Myocyte (in vitro differentiated cells): ENCODE measurements around the gene ANKRD17. TPM values are rescaled to one million over a fixed set of nuclear protein-coding genes. Genes with fewer than 3 reads are reported as not detected.

Experiments used
- DNase-seq: peaks from one replicate; pipeline ENCODE4 v3.0.0-alpha.2; 2012; ENCODE audit warnings: low read depth
- total RNA-seq: library from RNA; depleted of rRNA; stranded (reverse); fragments of >200 nt; gene quantifications from 2 replicates; pipeline ENCODE4 v1.2.3, GENCODE V29; 2014

Gene ANKRD17
- total RNA-seq, 1 donor from 2014 or later = 64.9 TPM

DNA sequence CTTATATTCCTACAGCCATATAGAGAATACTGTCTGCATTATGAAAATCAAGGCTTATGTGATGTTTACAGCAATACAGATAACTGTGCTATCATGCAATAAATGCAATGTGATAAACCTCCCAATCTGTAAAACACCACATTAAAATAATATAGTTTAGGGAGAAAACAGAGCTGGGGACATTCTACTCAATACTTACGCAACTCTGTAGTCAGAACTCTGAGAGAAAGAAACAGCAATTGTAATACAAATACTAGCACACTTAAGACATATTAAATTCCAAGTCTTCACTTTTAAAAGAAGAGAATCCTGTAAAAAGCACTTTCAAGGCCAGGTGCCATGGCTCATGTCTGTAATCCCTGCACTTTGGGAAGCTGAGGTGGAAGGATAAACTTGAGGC, 61.4 kb downstream of the ANKRD17 start:
- no peak for DNase-seq

DNA sequence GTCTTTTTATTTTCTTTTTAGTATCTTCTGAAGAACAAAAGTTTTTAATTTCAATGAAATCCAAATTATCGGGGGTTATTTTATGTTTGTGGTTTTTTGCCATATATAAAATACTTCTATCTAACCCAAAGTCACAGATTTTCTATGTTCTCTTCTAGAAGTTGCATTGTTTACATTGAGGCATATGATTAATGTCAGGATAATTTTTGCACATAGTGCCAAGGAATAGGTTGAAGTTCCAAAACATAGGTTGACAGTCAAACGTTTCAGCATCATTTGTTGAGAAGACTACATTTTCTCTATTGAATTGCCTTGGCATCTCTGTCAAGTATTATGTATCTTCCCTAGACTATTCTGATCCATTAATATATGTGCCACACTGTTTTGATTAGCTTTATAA, 64.5 kb downstream of the ANKRD17 start:
- no peak for DNase-seq

DNA sequence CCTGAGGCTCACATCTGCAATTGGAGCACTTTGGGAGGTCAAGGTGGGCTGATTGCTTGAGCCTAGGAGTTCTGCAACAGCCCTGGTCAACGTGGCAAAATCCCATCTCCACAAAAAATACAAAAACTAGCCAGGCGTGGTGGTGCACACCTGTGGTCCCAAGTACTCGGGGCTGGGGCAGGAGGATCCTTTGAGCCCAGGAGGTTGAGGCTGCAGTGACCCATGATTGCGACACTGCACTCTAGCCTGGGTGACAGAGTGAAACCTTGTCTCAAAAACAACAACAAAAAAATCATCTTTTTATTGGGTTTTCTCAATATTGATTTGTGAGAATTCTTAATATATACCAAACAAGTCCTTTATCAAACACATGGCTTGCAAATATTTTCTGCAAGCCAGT, 64.9 kb downstream of the ANKRD17 start:
- no peak for DNase-seq

DNA sequence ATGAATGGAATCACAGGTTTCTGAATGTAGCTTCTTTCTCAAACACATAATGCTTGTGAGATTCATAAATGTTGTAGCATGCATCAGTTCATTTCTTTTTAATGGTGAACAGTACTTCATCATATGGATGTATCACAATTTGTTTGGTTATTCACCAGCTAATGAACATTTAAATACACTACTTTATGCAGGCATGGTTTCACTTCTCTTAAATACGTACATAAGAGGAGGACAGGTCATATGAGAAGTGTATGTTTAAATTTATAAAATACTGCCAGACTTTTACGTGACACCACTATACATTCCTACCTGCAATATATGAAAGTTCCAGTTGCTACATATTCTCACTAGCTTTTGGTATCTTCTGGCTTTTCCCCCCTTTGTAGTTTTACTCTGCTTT, 65.4 kb downstream of the ANKRD17 start:
- DNase-seq = no peak

DNA sequence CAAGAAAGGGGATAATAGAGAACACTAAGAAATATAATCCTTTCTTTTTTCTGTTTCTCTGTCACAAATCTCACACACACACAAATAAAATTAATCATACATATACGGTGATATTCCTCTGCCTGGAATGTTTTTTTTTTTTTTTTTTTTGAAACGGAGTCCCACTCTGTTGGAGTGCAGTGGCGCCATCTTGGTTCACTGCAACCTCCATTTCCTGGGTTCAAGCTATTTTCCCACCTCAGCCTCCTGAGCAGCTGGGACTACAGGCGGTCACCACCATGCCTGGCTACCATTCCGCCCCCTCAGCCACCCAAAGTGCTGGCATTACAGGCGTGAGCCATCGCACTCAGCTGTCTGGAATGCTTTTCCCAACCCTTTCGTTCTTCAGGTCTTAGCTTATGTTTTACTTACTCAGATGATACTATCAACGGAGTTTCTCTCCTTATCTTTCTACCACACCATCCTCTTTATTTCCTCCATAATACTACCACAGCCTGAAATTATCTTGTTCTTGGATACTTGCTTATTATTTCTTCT, 69.3 kb downstream of the ANKRD17 start:
- DNase-seq = no peak

DNA sequence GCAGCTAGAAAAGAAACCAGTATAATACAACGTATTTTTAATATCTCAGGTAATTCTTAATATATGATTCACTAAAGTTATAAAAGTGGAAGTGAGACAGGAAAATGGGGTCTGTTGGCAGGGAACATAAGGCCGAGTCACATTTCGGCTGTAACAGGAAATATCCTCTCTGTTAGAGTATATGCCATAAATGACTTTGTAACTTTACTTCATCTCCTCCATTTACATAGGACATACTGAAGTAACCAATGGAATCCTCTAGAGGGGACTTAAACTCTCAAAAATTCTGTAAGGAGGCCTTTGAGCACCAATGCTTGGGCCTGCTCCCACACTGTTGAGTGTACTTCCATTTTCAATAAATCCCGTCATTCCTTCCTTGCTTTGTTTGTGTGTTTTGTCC, 71.3 kb downstream of the ANKRD17 start:
- DNase-seq = no peak

DNA sequence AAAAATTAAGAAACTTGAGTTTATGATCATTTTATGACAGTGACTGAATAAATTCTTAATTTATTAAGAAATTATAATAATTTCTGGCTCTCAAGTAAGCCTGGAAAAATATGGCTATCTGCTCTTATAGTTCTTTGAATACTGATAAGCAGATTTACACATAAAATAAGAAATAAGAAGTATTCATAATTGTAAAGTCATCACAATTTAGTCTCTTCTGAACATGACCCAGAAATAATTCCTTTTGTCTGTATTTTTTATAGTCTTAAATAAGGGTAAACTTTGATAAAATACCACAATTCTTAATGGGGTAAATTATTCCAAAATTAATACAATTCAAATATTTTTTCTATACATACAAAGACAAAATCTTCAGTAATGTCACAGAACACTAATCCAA, 72.7 kb downstream of the ANKRD17 start:
- no peak for DNase-seq

- DNase-seq = no peak
Measured at GRCh38 chr4:73181231-73181630, 77.4 kb downstream of the ANKRD17 start.

GRCh38 chr4:73178389-73178788, 80.2 kb downstream of the ANKRD17 start:
- DNase-seq = no peak

- DNase-seq = no peak
Measured at GRCh38 chr4:73172161-73172560, 86.4 kb downstream of the ANKRD17 start.

DNA sequence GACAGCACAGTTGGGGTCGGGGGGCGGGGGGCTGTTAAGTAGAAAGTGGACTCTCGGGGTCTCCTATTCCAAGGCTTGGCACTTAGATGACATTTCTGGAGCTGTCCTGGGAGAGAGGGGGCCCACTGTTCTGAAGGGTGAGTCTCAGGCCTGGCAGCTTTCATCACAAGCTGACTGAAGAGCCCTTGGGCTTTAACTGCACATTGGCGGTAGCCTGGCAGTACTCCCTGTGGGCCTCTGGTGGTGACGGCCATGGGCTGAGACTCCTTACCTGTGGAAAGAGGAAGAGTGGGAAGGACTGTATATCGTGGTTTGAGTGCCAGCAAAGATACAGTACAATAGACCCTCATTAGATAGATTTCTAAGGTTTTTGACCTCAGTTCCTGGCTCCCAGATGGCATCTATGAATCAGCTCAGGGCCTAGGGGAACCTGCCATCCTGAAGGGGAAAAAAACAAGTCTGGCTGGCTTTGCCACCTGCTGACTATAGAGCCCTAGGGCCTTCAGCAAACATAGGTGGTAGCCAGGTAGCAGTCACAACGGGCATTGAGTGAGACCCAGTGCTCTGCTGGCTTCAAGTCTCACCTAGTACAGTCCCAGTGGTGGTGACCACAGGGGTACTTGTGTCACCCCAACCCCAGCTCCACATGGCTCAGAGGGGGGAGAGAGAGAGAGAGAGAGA, 87.9 kb downstream of the ANKRD17 start:
- DNase-seq = no peak

DNA sequence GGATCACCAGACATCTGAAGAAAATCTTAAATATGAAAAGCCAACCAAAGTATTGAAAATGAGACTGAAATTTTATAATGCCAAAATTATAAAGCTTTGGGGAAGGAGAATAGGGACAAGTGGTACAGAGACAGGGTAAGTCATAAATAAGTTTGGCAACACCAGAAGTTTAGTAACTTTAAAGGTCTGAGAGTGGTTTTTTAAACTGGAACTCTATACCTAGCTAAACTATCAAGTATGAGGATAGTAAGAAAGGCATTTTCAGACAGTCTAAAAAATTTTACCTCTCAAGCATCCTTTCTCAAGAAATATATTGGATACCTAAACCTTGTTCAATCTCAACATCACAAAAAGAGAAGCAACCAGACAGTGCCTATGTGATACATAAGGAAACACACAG, 92.4 kb downstream of the ANKRD17 start:
- no peak for DNase-seq

GRCh38 chr4:73161527-73162185, 96.9 kb downstream of the ANKRD17 start:
- DNase-seq = peak; percentile 37

DNA sequence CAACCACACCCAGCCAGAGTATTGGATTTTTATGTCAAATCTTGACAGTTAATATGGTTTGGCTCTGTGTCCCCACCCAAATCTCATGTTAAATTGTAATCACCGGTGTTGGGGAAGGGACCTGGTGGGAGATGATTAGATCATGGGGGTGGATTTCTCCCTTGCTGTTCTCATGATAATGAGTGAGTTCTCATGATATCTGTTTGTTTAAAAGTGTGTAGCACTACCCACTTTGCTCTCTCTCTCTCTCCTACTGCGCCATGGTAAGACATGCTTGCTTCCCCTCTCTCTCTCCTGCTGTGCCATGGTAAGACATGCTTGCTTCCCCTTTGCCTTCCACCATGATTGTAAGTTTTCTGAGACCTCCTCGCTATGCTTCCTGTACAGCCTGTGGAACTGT, 102.2 kb downstream of the ANKRD17 start:
- DNase-seq = no peak

- DNase-seq = no peak
Measured at GRCh38 chr4:73152893-73153292, 105.7 kb downstream of the ANKRD17 start.

DNA sequence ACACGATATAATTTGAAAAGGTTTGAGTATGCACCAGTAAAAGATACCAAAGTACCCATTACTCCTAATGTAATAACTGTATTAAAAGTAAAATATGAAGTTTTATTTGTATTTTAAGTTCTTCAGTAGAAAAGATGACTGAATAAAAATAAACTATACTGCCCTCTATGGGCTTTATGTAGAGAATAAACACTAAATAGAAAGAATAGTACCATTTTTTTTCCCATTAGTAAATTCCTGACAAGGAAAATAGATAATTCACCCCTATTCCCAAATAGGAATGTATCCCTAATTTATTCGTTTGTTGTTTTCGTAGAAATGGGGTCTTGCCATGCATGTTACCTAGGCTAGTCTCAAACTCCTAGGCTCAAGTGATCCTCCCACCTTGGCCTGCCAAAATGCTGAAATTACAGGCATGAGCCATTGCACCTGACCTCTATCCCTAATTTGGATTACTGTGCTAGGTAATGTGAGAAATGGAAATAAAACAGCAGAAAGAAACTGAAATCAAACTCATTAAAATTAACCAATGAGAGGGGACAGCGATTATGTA, 115.5 kb downstream of the ANKRD17 start:
- no peak for DNase-seq

GRCh38 chr4:73139991-73140390, 118.6 kb downstream of the ANKRD17 start:
- peak; percentile 69 for DNase-seq

- DNase-seq = peak; percentile 3
Measured at GRCh38 chr4:73139245-73139644, 119.4 kb downstream of the ANKRD17 start.

DNA sequence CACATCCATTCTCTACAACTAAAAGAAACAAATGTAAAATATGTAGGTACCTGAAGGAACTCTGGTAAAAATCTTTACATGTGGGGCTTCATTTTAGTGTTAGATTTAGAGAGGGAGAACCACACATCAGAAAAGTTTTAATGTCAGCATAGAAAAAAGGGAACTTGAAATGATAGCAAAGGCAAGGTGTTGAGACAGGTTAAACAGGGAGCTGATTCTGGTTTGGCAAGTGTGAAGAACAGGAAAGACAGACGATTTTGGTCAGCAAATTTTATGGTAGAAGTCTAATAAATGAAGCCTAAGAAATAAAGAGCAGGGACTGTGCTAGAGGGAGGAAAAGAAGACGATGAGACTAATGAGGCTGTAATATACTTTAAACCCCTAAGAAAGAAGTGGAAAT, 121.5 kb downstream of the ANKRD17 start:
- no peak for DNase-seq

GRCh38 chr4:73133784-73134183, 124.8 kb downstream of the ANKRD17 start:
- peak; percentile 55 for DNase-seq

DNA sequence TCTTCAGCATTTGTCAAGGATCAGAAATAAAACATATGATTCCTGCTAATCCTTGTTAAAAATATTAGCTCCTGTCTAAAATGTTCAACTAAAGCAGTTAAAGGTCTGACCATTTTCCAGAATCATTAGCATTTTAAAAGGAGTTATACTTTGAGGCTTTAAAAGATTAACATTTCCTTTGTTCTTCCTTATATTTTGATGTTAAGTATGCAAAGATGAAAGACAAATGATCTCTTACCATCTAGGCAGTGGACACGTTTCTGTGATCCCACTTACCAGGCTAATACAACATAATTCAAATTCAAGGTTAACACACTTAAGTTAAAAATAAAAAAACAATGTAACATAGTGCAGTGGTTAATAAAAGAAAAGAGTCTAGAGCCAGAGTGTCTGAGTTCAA, 127.3 kb downstream of the ANKRD17 start:
- no peak for DNase-seq

DNA sequence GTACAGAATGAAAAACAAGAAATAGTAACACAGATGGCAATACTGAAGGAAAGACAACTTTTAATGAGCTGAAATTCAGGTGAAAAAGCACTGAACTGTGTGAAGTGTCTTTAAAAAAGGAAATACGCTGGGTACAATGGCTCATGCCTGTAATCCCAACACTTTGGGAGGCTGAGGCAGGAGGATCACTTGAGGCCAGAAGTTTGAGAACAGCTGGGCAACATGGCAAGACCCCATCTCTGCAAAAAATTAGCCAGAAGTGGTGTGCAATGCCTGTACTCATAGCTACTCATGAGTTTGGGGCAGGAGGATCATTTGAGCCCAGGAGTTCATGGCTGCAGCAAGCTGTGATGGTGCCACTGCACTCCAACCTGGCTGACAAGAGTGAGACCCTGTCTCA, 129.3 kb downstream of the ANKRD17 start:
- no peak for DNase-seq
